Vagina (tissue), 2 donors: ENCODE results near the gene POLR2A. TPM values are rescaled to one million over a fixed set of nuclear protein-coding genes. Genes with fewer than 3 reads are reported as not detected.

Experiments
- DNase-seq, 2 donors: peaks; one replicate each; pipeline ENCODE4 v3.0.0-alpha.2; 2017; ENCODE audit errors: extremely low spot score in 2 of 2
- H3K27ac ChIP-seq: fragments of 200-600 bp; sonication (generic); one replicate; pipeline ENCODE4 v1.5.1; 2019
- H3K27me3 ChIP-seq: fragments of 200-600 bp; sonication (generic); one replicate; pipeline ENCODE4 v1.5.1; 2019
- H3K36me3 ChIP-seq, 2 donors: fragments of 200-600 bp; sonication (generic); one replicate each; pipeline ENCODE4 v1.5.1; 2017 to 2019
- H3K4me1 ChIP-seq: fragments of 200-600 bp; sonication (generic); one replicate; pipeline ENCODE4 v1.5.1; 2019
- H3K4me3 ChIP-seq, 2 donors: fragments of 200-600 bp; sonication (generic); 1 replicate in 1 of 2; 2 replicates in 1 of 2; pipeline ENCODE4 v1.5.1; 2016 to 2019
- H3K9me3 ChIP-seq: fragments of 200-600 bp; sonication (generic); one replicate; pipeline ENCODE4 v1.5.1; 2019
- POLR2A ChIP-seq, 2 donors: fragments of 450-650 bp; IDR thresholded peaks; one replicate each; pipeline ENCODE4 v1.6.1; 2017; ENCODE audit warnings: antibody characterized with exemption in 2 of 2, mild to moderate bottlenecking in 2 of 2, moderate library complexity in 2 of 2
- POLR2AphosphoS5 ChIP-seq, 2 donors: sonication (generic); formaldehyde crosslinking; IDR thresholded peaks; one replicate each; pipeline ENCODE4 v1.9.0; 2017; ENCODE audit warnings: antibody characterized with exemption in 2 of 2, mild to moderate bottlenecking in 2 of 2, low read depth in 1 of 2; ENCODE audit not compliant: insufficient read depth in 1 of 2
- intact Hi-C: fragments of 100-400 bp; cut with DNase I; formaldehyde crosslinking; loops from one replicate; pipeline ENCODE4 v1.15.1; 2023
- total RNA-seq: library from RNA; depleted of rRNA; stranded (reverse); fragments of >200 nt; gene quantifications from one replicate; pipeline ENCODE4 v1.2.3, GENCODE V29; 2016
- TF ChIP-seq, protein P1 (sequence below), 3 experiments: fragments of 450-650 bp in 2 of 3; fragments of 200-600 bp in 1 of 3; sonication (generic) in 1 of 3; IDR thresholded peaks; one replicate each; pipeline ENCODE4 v1.5.1; 2017 to 2019; ENCODE audit warnings: antibody characterized with exemption in 3 of 3, mild to moderate bottlenecking in 2 of 3, moderate library complexity in 2 of 3

POLR2A gene
- total RNA-seq, 1 donor from 2014 or later, result 118 TPM

GRCh38 chr17:7462474-7463371, 21.4 kb upstream of the POLR2A start:
- peaks cover 0 to 47% of the 10 kb centered on the region in 2 donors for H3K36me3 ChIP-seq
- intact Hi-C loops, result no loop called here
- no peaks in the 10 kb centered on the region for H3K9me3 ChIP-seq
- no peak overlapping the region for H3K27ac ChIP-seq
- no peaks in the 10 kb centered on the region for H3K27me3 ChIP-seq
- peaks cover 40% of the 10 kb centered on the region for H3K4me1 ChIP-seq
- DNase-seq, result no peak
- TF ChIP-seq POLR2AphosphoS5 (IDR thresholded peaks at IDR 0.05; ENCODE audit: insufficient read depth in 1 of 2, low read depth in 1 of 2) (no peak), POLR2A (IDR thresholded peaks at IDR 0.05) (no peak)
- TF ChIP-seq, protein P1, sequence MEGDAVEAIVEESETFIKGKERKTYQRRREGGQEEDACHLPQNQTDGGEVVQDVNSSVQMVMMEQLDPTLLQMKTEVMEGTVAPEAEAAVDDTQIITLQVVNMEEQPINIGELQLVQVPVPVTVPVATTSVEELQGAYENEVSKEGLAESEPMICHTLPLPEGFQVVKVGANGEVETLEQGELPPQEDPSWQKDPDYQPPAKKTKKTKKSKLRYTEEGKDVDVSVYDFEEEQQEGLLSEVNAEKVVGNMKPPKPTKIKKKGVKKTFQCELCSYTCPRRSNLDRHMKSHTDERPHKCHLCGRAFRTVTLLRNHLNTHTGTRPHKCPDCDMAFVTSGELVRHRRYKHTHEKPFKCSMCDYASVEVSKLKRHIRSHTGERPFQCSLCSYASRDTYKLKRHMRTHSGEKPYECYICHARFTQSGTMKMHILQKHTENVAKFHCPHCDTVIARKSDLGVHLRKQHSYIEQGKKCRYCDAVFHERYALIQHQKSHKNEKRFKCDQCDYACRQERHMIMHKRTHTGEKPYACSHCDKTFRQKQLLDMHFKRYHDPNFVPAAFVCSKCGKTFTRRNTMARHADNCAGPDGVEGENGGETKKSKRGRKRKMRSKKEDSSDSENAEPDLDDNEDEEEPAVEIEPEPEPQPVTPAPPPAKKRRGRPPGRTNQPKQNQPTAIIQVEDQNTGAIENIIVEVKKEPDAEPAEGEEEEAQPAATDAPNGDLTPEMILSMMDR (IDR thresholded peaks at IDR 0.05), result no peak
- no peak overlapping the region for H3K4me3 ChIP-seq

GRCh38 chr17:7463372-7463846, 20.8 kb upstream of the POLR2A start:
- DNase-seq, result no peak
- Histone ChIP-seq H3K9me3 (no peaks in the 10 kb centered on the region), H3K27ac (no peak overlapping the region), H3K27me3 (no peaks in the 10 kb centered on the region), H3K36me3 (peaks cover 0 to 47% of the 10 kb centered on the region in 2 donors), H3K4me1 (peaks cover 46% of the 10 kb centered on the region), H3K4me3 (no peak overlapping the region)
- TF ChIP-seq POLR2AphosphoS5 (IDR thresholded peaks at IDR 0.05; ENCODE audit: insufficient read depth in 1 of 2, low read depth in 1 of 2), result no peak
- TF ChIP-seq, protein P1 (IDR thresholded peaks at IDR 0.05), result no peak
- no peak for TF ChIP-seq POLR2A (IDR thresholded peaks at IDR 0.05)
- intact Hi-C loops, result no loop called here

- no peak for DNase-seq
- no peak overlapping the region for H3K4me3 ChIP-seq
- intact Hi-C loops, result no loop called here
- TF ChIP-seq POLR2A (IDR thresholded peaks at IDR 0.05), result no peak
- TF ChIP-seq, protein P1 (IDR thresholded peaks at IDR 0.05), result no peak
- no peak for TF ChIP-seq POLR2AphosphoS5 (IDR thresholded peaks at IDR 0.05; ENCODE audit: insufficient read depth in 1 of 2, low read depth in 1 of 2)
- H3K36me3 ChIP-seq, result peaks cover 0 to 47% of the 10 kb centered on the region in 2 donors
- H3K27me3 ChIP-seq, result no peaks in the 10 kb centered on the region
- H3K9me3 ChIP-seq, result no peaks in the 10 kb centered on the region
- no peak overlapping the region for H3K27ac ChIP-seq
- H3K4me1 ChIP-seq, result peaks cover 53% of the 10 kb centered on the region
Measured at GRCh38 chr17:7464081-7464480, 20.1 kb upstream of the POLR2A start.

GRCh38 chr17:7465597-7466275, 18.4 kb upstream of the POLR2A start:
- TF ChIP-seq POLR2A (IDR thresholded peaks at IDR 0.05) (no peak), POLR2AphosphoS5 (IDR thresholded peaks at IDR 0.05; ENCODE audit: insufficient read depth in 1 of 2, low read depth in 1 of 2) (no peak)
- TF ChIP-seq, protein P1 (IDR thresholded peaks at IDR 0.05), result no peak
- H3K4me3 ChIP-seq, result no peak overlapping the region
- H3K27ac ChIP-seq, result peak overlapping the region; percentile 60
- DNase-seq, result no peak
- H3K4me1 ChIP-seq, result peaks cover 67% of the 10 kb centered on the region
- intact Hi-C loops, result no loop called here
- no peaks in the 10 kb centered on the region for H3K9me3 ChIP-seq
- H3K27me3 ChIP-seq, result no peaks in the 10 kb centered on the region
- H3K36me3 ChIP-seq, result peaks cover 0 to 47% of the 10 kb centered on the region in 2 donors
